Mammary epithelial cell (primary cell): ENCODE data around the gene MIB2.
"Not testable (repeated sequence)": the region's sequence is repeated elsewhere in the genome, so short reads cannot be mapped to it uniquely, and the experiment has no call there.

Source experiments
- EZH2 ChIP-seq: IDR thresholded peaks from 2 replicates; pipeline ENCODE4 v1.6.1; 2012; ENCODE audit warnings: low read length, inconsistent platforms, borderline replicate concordance
- TF ChIP-seq, protein P1 (sequence below), 2 donors: IDR thresholded peaks in 1 of 2; conservative IDR thresholded peaks in 1 of 2; 2 replicates each; pipeline ENCODE4 v1.5.1; 2011 to 2012; ENCODE audit warnings: inconsistent platforms in 2 of 2, low read length in 2 of 2, mild to moderate bottlenecking in 2 of 2, control low read depth in 1 of 2, low read depth in 1 of 2; ENCODE audit not compliant: insufficient read depth in 1 of 2; ENCODE audit errors: extremely low read depth in 1 of 2

DNA sequence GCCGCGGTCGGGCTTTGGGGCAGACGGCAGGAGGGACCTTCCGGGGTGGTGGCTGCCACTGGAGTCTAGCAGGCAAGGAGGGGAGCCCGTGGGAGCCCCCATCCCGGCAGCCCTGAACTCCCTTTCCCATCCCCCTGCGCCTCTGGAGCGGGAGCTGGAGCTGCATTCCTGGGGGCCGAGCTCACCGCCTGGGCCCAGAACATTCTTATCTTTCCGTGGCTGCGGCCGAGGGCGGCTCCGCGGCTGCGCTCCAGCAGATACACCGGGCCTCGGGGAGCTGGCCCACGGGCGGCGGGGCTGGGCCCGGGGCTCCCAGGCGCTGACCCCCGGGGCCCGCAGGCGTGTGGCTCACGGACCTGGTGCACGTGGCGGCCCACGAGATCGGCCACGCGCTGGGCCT is 18.1 kb downstream of the MIB2 start:
- TF ChIP-seq, protein P1, sequence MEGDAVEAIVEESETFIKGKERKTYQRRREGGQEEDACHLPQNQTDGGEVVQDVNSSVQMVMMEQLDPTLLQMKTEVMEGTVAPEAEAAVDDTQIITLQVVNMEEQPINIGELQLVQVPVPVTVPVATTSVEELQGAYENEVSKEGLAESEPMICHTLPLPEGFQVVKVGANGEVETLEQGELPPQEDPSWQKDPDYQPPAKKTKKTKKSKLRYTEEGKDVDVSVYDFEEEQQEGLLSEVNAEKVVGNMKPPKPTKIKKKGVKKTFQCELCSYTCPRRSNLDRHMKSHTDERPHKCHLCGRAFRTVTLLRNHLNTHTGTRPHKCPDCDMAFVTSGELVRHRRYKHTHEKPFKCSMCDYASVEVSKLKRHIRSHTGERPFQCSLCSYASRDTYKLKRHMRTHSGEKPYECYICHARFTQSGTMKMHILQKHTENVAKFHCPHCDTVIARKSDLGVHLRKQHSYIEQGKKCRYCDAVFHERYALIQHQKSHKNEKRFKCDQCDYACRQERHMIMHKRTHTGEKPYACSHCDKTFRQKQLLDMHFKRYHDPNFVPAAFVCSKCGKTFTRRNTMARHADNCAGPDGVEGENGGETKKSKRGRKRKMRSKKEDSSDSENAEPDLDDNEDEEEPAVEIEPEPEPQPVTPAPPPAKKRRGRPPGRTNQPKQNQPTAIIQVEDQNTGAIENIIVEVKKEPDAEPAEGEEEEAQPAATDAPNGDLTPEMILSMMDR (conservative IDR thresholded peaks at IDR 0.05 in 1 of 2, IDR thresholded peaks at IDR 0.05 in 1 of 2; ENCODE audit: extremely low read depth in 1 of 2, insufficient read depth in 1 of 2, low read depth in 1 of 2, low read length in 2 of 2) = not testable (repeated sequence)
- TF ChIP-seq EZH2 = not testable (repeated sequence)
